ENCODE data around the gene SLC25A5. TPM values are rescaled to one million over a fixed set of nuclear protein-coding genes. Genes with fewer than 3 reads are reported as not detected.

The SLC25A5 gene
- 100 to 1,000 TPM in 1 of 4 donors, 10 to 100 TPM in 3; 48.1 to 116 (median 59.6) TPM for total RNA-seq
- polyA plus RNA-seq: 100 to 1,000 TPM in 1 of 3 donors, 10 to 100 TPM in 2; 29.1 to 304 (median 73.8) TPM
- long read RNA-seq, donor 1, transcript SLC25A5-201 (4 exons, 1,274 nt): major isoform, 29 of 36 reads
- long read RNA-seq, donor 1, partial matches to known transcripts: 2 of 36 reads
- long read RNA-seq, donor 1, other reads (novel, unspliced or antisense): 5 of 36 reads
- long read RNA-seq, donor 2, transcript SLC25A5-201 (4 exons, 1,274 nt): major isoform, 59 of 66 reads
- long read RNA-seq, donor 2, partial matches to known transcripts: 3 of 66 reads
- long read RNA-seq, donor 2, other reads (novel, unspliced or antisense): 1 of 66 reads

- no peak for TF ChIP-seq CTCF (IDR thresholded peaks at IDR 0.05)
- 3 to 39% (median 17%) methylated on average over 9 to 46 of the region's 46 CpGs for WGBS, 3 donors
- ATAC-seq (peak; percentile 91 to 94 (median 94)), DNase-seq (peak; percentile 83 to 91)
- Histone ChIP-seq H3K27ac (peak within 1 kb of the TSS; percentile 96), H3K4me3 (peak within 1 kb of the TSS; percentile 85), H3K4me1 (no peaks in the 10 kb centered on the region), H3K9me3 (no peaks in the 10 kb centered on the region), H3K36me3 (ENCODE audit: insufficient read depth in 1 of 2, low read depth in 1 of 2) (peaks cover 2 to 24% of the 10 kb centered on the region in 2 donors), H3K27me3 (ENCODE audit: insufficient read depth in 3 of 3, low read length in 2 of 3) (no peaks in the 10 kb centered on the region)
- intact Hi-C loops (cut with DNase I): no loop called here
Measured at GRCh38 chrX:119467842-119468550, at the start of gene SLC25A5. Gene SLC25A5 (plus strand): TSS chrX:119468444. CDS start chrX:119468516, 72 bp downstream.

GRCh38 chrX:119419146-119419545 lies 49.1 kb upstream of the SLC25A5 start:
- DNase-seq (no peak), ATAC-seq (no peak)
- Histone ChIP-seq H3K27ac (no peak overlapping the region), H3K4me3 (no peak overlapping the region), H3K9me3 (no peaks in the 10 kb centered on the region), H3K27me3 (ENCODE audit: insufficient read depth in 3 of 3, low read length in 2 of 3) (no peaks in the 10 kb centered on the region), H3K4me1 (no peaks in the 10 kb centered on the region), H3K36me3 (ENCODE audit: insufficient read depth in 1 of 2, low read depth in 1 of 2) (no peaks in the 10 kb centered on the region)
- no peak for TF ChIP-seq CTCF (IDR thresholded peaks at IDR 0.05)
- intact Hi-C loops (cut with DNase I): loop anchor here in 1 of 2 donors (10.0 kb wide), 1 partner anchor 96 kb away; no protein-coding TSS in a partner anchor
- 74 to 89% (median 86%) methylated on average over 4 of the region's 4 CpGs for WGBS, 3 donors

GRCh38 chrX:119419898-119420297 lies 48.3 kb upstream of the SLC25A5 start:
- Histone ChIP-seq H3K4me3 (no peak overlapping the region), H3K27me3 (ENCODE audit: insufficient read depth in 3 of 3, low read length in 2 of 3) (no peaks in the 10 kb centered on the region), H3K36me3 (ENCODE audit: insufficient read depth in 1 of 2, low read depth in 1 of 2) (no peaks in the 10 kb centered on the region), H3K9me3 (no peaks in the 10 kb centered on the region), H3K4me1 (no peaks in the 10 kb centered on the region), H3K27ac (no peak overlapping the region)
- ATAC-seq (no peak), DNase-seq (no peak)
- intact Hi-C loops (cut with DNase I): loop anchor here in 1 of 2 donors (10.0 kb wide), 1 partner anchor 95 kb away; no protein-coding TSS in a partner anchor
- WGBS, 3 donors: 77 to 95% (median 92%) methylated on average over 2 of the region's 2 CpGs
- TF ChIP-seq CTCF (IDR thresholded peaks at IDR 0.05): no peak

GRCh38 chrX:119421016-119421705 lies 47.1 kb upstream of the SLC25A5 start:
- 87 to 90% (median 88%) methylated on average over 7 of the region's 7 CpGs for WGBS, 3 donors
- Histone ChIP-seq H3K27ac (no peak overlapping the region), H3K4me1 (no peaks in the 10 kb centered on the region), H3K9me3 (no peaks in the 10 kb centered on the region), H3K27me3 (ENCODE audit: insufficient read depth in 3 of 3, low read length in 2 of 3) (no peaks in the 10 kb centered on the region), H3K4me3 (no peak overlapping the region), H3K36me3 (ENCODE audit: insufficient read depth in 1 of 2, low read depth in 1 of 2) (no peaks in the 10 kb centered on the region)
- DNase-seq (no peak), ATAC-seq (no peak)
- TF ChIP-seq CTCF (IDR thresholded peaks at IDR 0.05): no peak
- intact Hi-C loops (cut with DNase I): no loop called here

Measured in psoas muscle (tissue), 8 donors.